ENCODE data around the gene FBXL13.

FBXL13 gene

GRCh38 chr7:102942181-102942866 is 132.3 kb downstream of the FBXL13 start:
- Histone ChIP-seq H3K4me3 (no peak overlapping the region), H3K27me3 (no peaks in the 10 kb centered on the region), H3K4me1 (peaks cover 0 to 36% (median 8%) of the 10 kb centered on the region in 4 donors), H3K27ac (peak overlapping the region in 1 of 2 donors; percentile 7), H3K36me3 (no peaks in the 10 kb centered on the region), H3K9me3 (no peaks in the 10 kb centered on the region)
- intact Hi-C loops (cut with DNase I; ENCODE audit: low total_unique reads), result no loop called here
- no peak for DNase-seq
- TF ChIP-seq CTCF (IDR thresholded peaks at IDR 0.05), result no peak

- Histone ChIP-seq H3K36me3 (peaks cover 0 to 3% (median 0%) of the 10 kb centered on the region in 3 donors), H3K27ac (peak overlapping the region in 1 of 2 donors; percentile 46), H3K27me3 (no peaks in the 10 kb centered on the region), H3K4me3 (no peak overlapping the region), H3K9me3 (no peaks in the 10 kb centered on the region), H3K4me1 (peaks cover 0 to 37% (median 7%) of the 10 kb centered on the region in 4 donors)
- DNase-seq, result no peak
- no peak for TF ChIP-seq CTCF (IDR thresholded peaks at IDR 0.05)
- intact Hi-C loops (cut with DNase I; ENCODE audit: low total_unique reads), result no loop called here
Measured at GRCh38 chr7:102938679-102939078, 135.9 kb downstream of the FBXL13 start.

GRCh38 chr7:102935450-102936115 is 139.0 kb downstream of the FBXL13 start:
- H3K9me3 ChIP-seq, result no peaks in the 10 kb centered on the region
- intact Hi-C loops (cut with DNase I; ENCODE audit: low total_unique reads), result no loop called here
- H3K36me3 ChIP-seq, result peaks cover 0 to 8% (median 0%) of the 10 kb centered on the region in 3 donors
- no peak overlapping the region for H3K4me3 ChIP-seq
- H3K27me3 ChIP-seq, result no peaks in the 10 kb centered on the region
- peak overlapping the region in 1 of 2 donors; percentile 33 for H3K27ac ChIP-seq
- H3K4me1 ChIP-seq, result peaks cover 0 to 24% (median 5%) of the 10 kb centered on the region in 4 donors
- no peak for TF ChIP-seq CTCF (IDR thresholded peaks at IDR 0.05)
- DNase-seq, result no peak

GRCh38 chr7:102934701-102935100 is 139.9 kb downstream of the FBXL13 start:
- Histone ChIP-seq H3K27ac (peak overlapping the region in 1 of 2 donors; percentile 49), H3K9me3 (no peaks in the 10 kb centered on the region), H3K36me3 (peaks cover 0 to 8% (median 0%) of the 10 kb centered on the region in 3 donors), H3K4me3 (no peak overlapping the region), H3K4me1 (peaks cover 0 to 24% (median 5%) of the 10 kb centered on the region in 4 donors), H3K27me3 (no peaks in the 10 kb centered on the region)
- no peak for DNase-seq
- TF ChIP-seq CTCF (IDR thresholded peaks at IDR 0.05), result no peak
- intact Hi-C loops (cut with DNase I; ENCODE audit: low total_unique reads), result no loop called here

GRCh38 chr7:102934239-102934638 is 140.4 kb downstream of the FBXL13 start:
- Histone ChIP-seq H3K27ac (peak overlapping the region in 1 of 2 donors; percentile 49), H3K9me3 (no peaks in the 10 kb centered on the region), H3K4me1 (peaks cover 0 to 22% (median 5%) of the 10 kb centered on the region in 4 donors), H3K36me3 (peaks cover 0 to 8% (median 0%) of the 10 kb centered on the region in 3 donors), H3K4me3 (no peak overlapping the region), H3K27me3 (no peaks in the 10 kb centered on the region)
- intact Hi-C loops (cut with DNase I; ENCODE audit: low total_unique reads), result no loop called here
- DNase-seq, result no peak
- TF ChIP-seq CTCF (IDR thresholded peaks at IDR 0.05), result no peak
